ENCODE results near the gene CBLL1.

The CBLL1 gene

GRCh38 chr7:107743567-107744344 is at the start of gene CBLL1:
Gene CBLL1 (plus strand): TSS chr7:107744142. CDS start chr7:107744164, 22 bp downstream.
- peak; percentile 93 for DNase-seq (ENCODE audit: low read depth)

GRCh38 chr7:107694386-107694785 is 49.6 kb upstream of the CBLL1 start:
- DNase-seq (ENCODE audit: low read depth) = no peak

- no peak for DNase-seq (ENCODE audit: low read depth)
These were observed 47.5 kb upstream of the CBLL1 start for GRCh38 chr7:107696330-107696946.

- no peak for DNase-seq (ENCODE audit: low read depth)
These were observed 46.5 kb upstream of the CBLL1 start for GRCh38 chr7:107697321-107698049.

GRCh38 chr7:107700570-107700969 is 43.4 kb upstream of the CBLL1 start:
- no peak for DNase-seq (ENCODE audit: low read depth)

GRCh38 chr7:107701191-107701590 is 42.8 kb upstream of the CBLL1 start:
- no peak for DNase-seq (ENCODE audit: low read depth)

- no peak for DNase-seq (ENCODE audit: low read depth)
These were observed 40.7 kb upstream of the CBLL1 start for GRCh38 chr7:107703219-107703618.

GRCh38 chr7:107703872-107704271 is 40.1 kb upstream of the CBLL1 start:
- no peak for DNase-seq (ENCODE audit: low read depth)

GRCh38 chr7:107708956-107709355 is 35.0 kb upstream of the CBLL1 start:
- no peak for DNase-seq (ENCODE audit: low read depth)

GRCh38 chr7:107711301-107711700 is 32.6 kb upstream of the CBLL1 start:
- no peak for DNase-seq (ENCODE audit: low read depth)

- DNase-seq (ENCODE audit: low read depth) = no peak
These were observed 31.9 kb upstream of the CBLL1 start for GRCh38 chr7:107712025-107712424.

- no peak for DNase-seq (ENCODE audit: low read depth)
These were observed 31.0 kb upstream of the CBLL1 start for GRCh38 chr7:107712896-107713295.

GRCh38 chr7:107715531-107715930 is 28.4 kb upstream of the CBLL1 start:
- DNase-seq (ENCODE audit: low read depth) = no peak

GRCh38 chr7:107718456-107719193 is 25.3 kb upstream of the CBLL1 start:
- DNase-seq (ENCODE audit: low read depth) = no peak

- no peak for DNase-seq (ENCODE audit: low read depth)
These were observed 22.7 kb upstream of the CBLL1 start for GRCh38 chr7:107721286-107721685.

GRCh38 chr7:107723255-107723654 is 20.7 kb upstream of the CBLL1 start:
- DNase-seq (ENCODE audit: low read depth) = no peak

GRCh38 chr7:107725138-107725740 is 18.7 kb upstream of the CBLL1 start:
- DNase-seq (ENCODE audit: low read depth) = peak; percentile 55

- DNase-seq (ENCODE audit: low read depth) = no peak
These were observed 17.4 kb upstream of the CBLL1 start for GRCh38 chr7:107726356-107727130.

- no peak for DNase-seq (ENCODE audit: low read depth)
These were observed 15.7 kb upstream of the CBLL1 start for GRCh38 chr7:107728276-107728675.

GRCh38 chr7:107742678-107743566 is 1.0 kb upstream of the CBLL1 start:
- no peak for DNase-seq (ENCODE audit: low read depth)
